HUES48 (cell line): ENCODE measurements around the gene CDKN2AIPNL.
"Not testable (repeated sequence)": the region's sequence is repeated elsewhere in the genome, so short reads cannot be mapped to it uniquely, and the experiment has no call there.

Experiments used
- H3K27ac ChIP-seq: one replicate; pipeline ENCODE4 v1.7.0; 2013; ENCODE audit warnings: low read depth, low read length, inconsistent platforms
- H3K27me3 ChIP-seq: 2 replicates; pipeline ENCODE4 v1.6.1; 2013; ENCODE audit warnings: mild to moderate bottlenecking, low read length; ENCODE audit not compliant: control insufficient read depth, insufficient read depth
- H3K36me3 ChIP-seq: 2 replicates; pipeline ENCODE4 v1.6.1; 2013; ENCODE audit warnings: low read length; ENCODE audit not compliant: control insufficient read depth, insufficient read depth
- H3K4me1 ChIP-seq: 2 replicates; pipeline ENCODE4 v1.6.1; 2013; ENCODE audit warnings: mild to moderate bottlenecking, low read length; ENCODE audit not compliant: control insufficient read depth, insufficient read depth
- H3K4me3 ChIP-seq: 2 replicates; pipeline ENCODE4 v1.5.1; 2013; ENCODE audit warnings: mild to moderate bottlenecking, low read depth, low read length
- H3K9ac ChIP-seq: 2 replicates; pipeline ENCODE4 v1.6.1; 2013; ENCODE audit warnings: mild to moderate bottlenecking, low read depth, low read length, moderate library complexity
- H3K9me3 ChIP-seq: 2 replicates; pipeline ENCODE4 v1.6.1; 2013; ENCODE audit warnings: low read length; ENCODE audit not compliant: control insufficient read depth, insufficient read depth

Gene CDKN2AIPNL

GRCh38 chr5:134398609-134399155, 13.0 kb downstream of the CDKN2AIPNL start:
- H3K4me3 ChIP-seq: no peak overlapping the region
- H3K9me3 ChIP-seq: no peaks in the 10 kb centered on the region
- no peaks in the 10 kb centered on the region for H3K27me3 ChIP-seq
- H3K27ac ChIP-seq: no peak overlapping the region
- no peak overlapping the region for H3K9ac ChIP-seq
- H3K36me3 ChIP-seq: peaks cover 33% of the 10 kb centered on the region
- H3K4me1 ChIP-seq: peaks cover 5% of the 10 kb centered on the region; the same call in 1 of the 2 replicates

GRCh38 chr5:134397196-134397595, 14.5 kb downstream of the CDKN2AIPNL start:
- Histone ChIP-seq H3K4me1 (peaks cover 5% of the 10 kb centered on the region; the same call in 1 of the 2 replicates), H3K4me3 (no peak overlapping the region), H3K36me3 (peaks cover 41% of the 10 kb centered on the region), H3K27ac (no peak overlapping the region), H3K9ac (no peak overlapping the region), H3K27me3 (no peaks in the 10 kb centered on the region), H3K9me3 (no peaks in the 10 kb centered on the region)

GRCh38 chr5:134396274-134396673, 15.4 kb downstream of the CDKN2AIPNL start:
- Histone ChIP-seq H3K9ac (no peak overlapping the region), H3K36me3 (peaks cover 42% of the 10 kb centered on the region), H3K4me3 (no peak overlapping the region), H3K27me3 (no peaks in the 10 kb centered on the region), H3K27ac (no peak overlapping the region), H3K4me1 (peaks cover 5% of the 10 kb centered on the region; the same call in 1 of the 2 replicates), H3K9me3 (no peaks in the 10 kb centered on the region)

- H3K27ac ChIP-seq: peak overlapping the region; percentile 86
- H3K9me3 ChIP-seq: no peaks in the 10 kb centered on the region
- peaks cover 5% of the 10 kb centered on the region; the same call in 1 of the 2 replicates for H3K4me1 ChIP-seq
- H3K9ac ChIP-seq: no peak overlapping the region
- no peaks in the 10 kb centered on the region for H3K27me3 ChIP-seq
- H3K4me3 ChIP-seq: no peak overlapping the region
- peaks cover 55% of the 10 kb centered on the region for H3K36me3 ChIP-seq
Observed at GRCh38 chr5:134394932-134395331, 16.7 kb downstream of the CDKN2AIPNL start.

- H3K36me3 ChIP-seq: peaks cover 81% of the 10 kb centered on the region
- no peaks in the 10 kb centered on the region for H3K27me3 ChIP-seq
- H3K9ac ChIP-seq: no peak overlapping the region
- peaks cover 5% of the 10 kb centered on the region; the same call in 1 of the 2 replicates for H3K4me1 ChIP-seq
- no peaks in the 10 kb centered on the region for H3K9me3 ChIP-seq
- no peak overlapping the region for H3K27ac ChIP-seq
- no peak overlapping the region for H3K4me3 ChIP-seq
Observed at GRCh38 chr5:134392301-134392700, 19.4 kb downstream of the CDKN2AIPNL start.

GRCh38 chr5:134387443-134387842, 24.2 kb downstream of the CDKN2AIPNL start:
- no peaks in the 10 kb centered on the region for H3K4me1 ChIP-seq
- no peak overlapping the region for H3K4me3 ChIP-seq
- no peaks in the 10 kb centered on the region for H3K27me3 ChIP-seq
- no peak overlapping the region for H3K9ac ChIP-seq
- H3K36me3 ChIP-seq: peaks cover 84% of the 10 kb centered on the region
- no peak overlapping the region for H3K27ac ChIP-seq
- no peaks in the 10 kb centered on the region for H3K9me3 ChIP-seq

GRCh38 chr5:134383980-134384697, 27.5 kb downstream of the CDKN2AIPNL start:
- H3K27me3 ChIP-seq: no peaks in the 10 kb centered on the region
- H3K4me1 ChIP-seq: no peaks in the 10 kb centered on the region
- H3K36me3 ChIP-seq: peaks cover 82% of the 10 kb centered on the region
- no peak overlapping the region for H3K4me3 ChIP-seq
- no peak overlapping the region for H3K27ac ChIP-seq
- H3K9ac ChIP-seq: no peak overlapping the region
- no peaks in the 10 kb centered on the region for H3K9me3 ChIP-seq

GRCh38 chr5:134382204-134382603, 29.5 kb downstream of the CDKN2AIPNL start:
- H3K9ac ChIP-seq, H3K27ac ChIP-seq, H3K4me3 ChIP-seq, H3K27me3 ChIP-seq, H3K4me1 ChIP-seq, H3K9me3 ChIP-seq: not testable (repeated sequence)
- peaks cover 81% of the 10 kb centered on the region for H3K36me3 ChIP-seq

- peaks cover 91% of the 10 kb centered on the region for H3K36me3 ChIP-seq
- H3K4me3 ChIP-seq: no peak overlapping the region
Observed at GRCh38 chr5:134380346-134380745, 31.3 kb downstream of the CDKN2AIPNL start.

GRCh38 chr5:134374232-134374631, 37.4 kb downstream of the CDKN2AIPNL start:
- Histone ChIP-seq H3K9me3 (no peaks in the 10 kb centered on the region), H3K4me3 (no peak overlapping the region), H3K36me3 (peaks cover 46% of the 10 kb centered on the region), H3K4me1 (peaks cover 9% of the 10 kb centered on the region; the same call in 1 of the 2 replicates), H3K27me3 (no peaks in the 10 kb centered on the region), H3K27ac (no peak overlapping the region), H3K9ac (no peak overlapping the region)

More at GRCh38 chr5:134380346-134380745, 31.3 kb downstream of the CDKN2AIPNL start:
- Histone ChIP-seq H3K9ac (no peak overlapping the region), H3K4me1 (no peaks in the 10 kb centered on the region), H3K27me3 (no peaks in the 10 kb centered on the region), H3K27ac (no peak overlapping the region), H3K9me3 (no peaks in the 10 kb centered on the region)

GRCh38 chr5:134373633-134374032, 38.0 kb downstream of the CDKN2AIPNL start:
- H3K9me3 ChIP-seq, H3K4me1 ChIP-seq, H3K4me3 ChIP-seq, H3K27me3 ChIP-seq, H3K9ac ChIP-seq, H3K27ac ChIP-seq: not testable (repeated sequence)
- H3K36me3 ChIP-seq: peaks cover 40% of the 10 kb centered on the region
